Activated T-cell treated with anti-CD3 and anti-CD28 coated beads, Interleukin-2, amount 50 U/mL, for 24 hours (primary cell): Measurements from ENCODE around the gene LRRC55.

Experiments used
- DNase-seq: peaks from one replicate; pipeline ENCODE4 v3.0.0-alpha.2; 2020
- H3K27ac Mint-ChIP-seq: 2 replicates; pipeline ENCODE4 v1.8.0; 2020; ENCODE audit warnings: mild to moderate bottlenecking, mixed read lengths
- H3K27me3 Mint-ChIP-seq: 2 replicates; pipeline ENCODE4 v1.8.0; 2020; ENCODE audit warnings: mixed read lengths
- H3K36me3 Mint-ChIP-seq: 2 replicates; pipeline ENCODE4 v1.8.0; 2020; ENCODE audit warnings: low read depth, mixed read lengths
- H3K4me1 Mint-ChIP-seq: 2 replicates; pipeline ENCODE4 v1.8.0; 2020; ENCODE audit warnings: low read depth, mixed read lengths
- H3K4me3 Mint-ChIP-seq: 2 replicates; pipeline ENCODE4 v1.8.0; 2020; ENCODE audit warnings: mild to moderate bottlenecking, moderate library complexity, mixed read lengths
- H3K9me3 Mint-ChIP-seq: 2 replicates; pipeline ENCODE4 v1.8.0; 2020; ENCODE audit warnings: mixed read lengths

Gene LRRC55, protein sequence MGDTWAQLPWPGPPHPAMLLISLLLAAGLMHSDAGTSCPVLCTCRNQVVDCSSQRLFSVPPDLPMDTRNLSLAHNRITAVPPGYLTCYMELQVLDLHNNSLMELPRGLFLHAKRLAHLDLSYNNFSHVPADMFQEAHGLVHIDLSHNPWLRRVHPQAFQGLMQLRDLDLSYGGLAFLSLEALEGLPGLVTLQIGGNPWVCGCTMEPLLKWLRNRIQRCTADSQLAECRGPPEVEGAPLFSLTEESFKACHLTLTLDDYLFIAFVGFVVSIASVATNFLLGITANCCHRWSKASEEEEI

DNA sequence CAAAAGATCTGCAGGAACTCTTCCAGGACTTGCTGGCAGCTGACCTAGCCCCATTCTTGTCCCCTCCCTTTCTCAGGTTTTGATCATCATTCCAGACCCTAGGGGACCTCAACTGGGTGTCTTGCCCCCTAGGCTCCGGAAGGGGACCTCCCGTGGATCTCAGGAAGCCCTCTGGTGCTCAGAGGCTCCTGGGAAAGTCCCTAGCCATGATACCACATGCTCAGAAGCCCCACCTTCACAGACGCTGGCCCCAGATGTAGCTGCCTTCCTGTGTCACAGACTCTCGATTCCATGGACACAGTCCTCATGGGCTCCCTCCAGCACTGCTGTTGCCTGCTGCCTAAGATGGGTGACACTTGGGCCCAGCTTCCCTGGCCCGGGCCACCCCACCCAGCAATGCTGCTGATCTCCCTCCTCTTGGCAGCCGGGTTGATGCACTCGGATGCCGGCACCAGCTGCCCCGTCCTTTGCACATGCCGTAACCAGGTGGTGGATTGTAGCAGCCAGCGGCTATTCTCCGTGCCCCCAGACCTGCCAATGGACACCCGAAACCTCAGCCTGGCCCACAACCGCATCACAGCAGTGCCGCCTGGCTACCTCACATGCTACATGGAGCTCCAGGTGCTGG lies at the start of gene LRRC55:
Gene LRRC55, plus strand, starts transcription at position 276 of the 628 bp plus-strand sequence. Its CDS starts 70 bp downstream, at position 346.
- Mint-ChIP-seq H3K4me1 (no peaks in the 10 kb centered on the region), H3K9me3 (no peaks in the 10 kb centered on the region), H3K36me3 (no peaks in the 10 kb centered on the region), H3K27ac (no peak within 1 kb of the TSS), H3K27me3 (peaks cover 46% of the 10 kb centered on the region), H3K4me3 (no peak within 1 kb of the TSS)
- no peak for DNase-seq

DNA sequence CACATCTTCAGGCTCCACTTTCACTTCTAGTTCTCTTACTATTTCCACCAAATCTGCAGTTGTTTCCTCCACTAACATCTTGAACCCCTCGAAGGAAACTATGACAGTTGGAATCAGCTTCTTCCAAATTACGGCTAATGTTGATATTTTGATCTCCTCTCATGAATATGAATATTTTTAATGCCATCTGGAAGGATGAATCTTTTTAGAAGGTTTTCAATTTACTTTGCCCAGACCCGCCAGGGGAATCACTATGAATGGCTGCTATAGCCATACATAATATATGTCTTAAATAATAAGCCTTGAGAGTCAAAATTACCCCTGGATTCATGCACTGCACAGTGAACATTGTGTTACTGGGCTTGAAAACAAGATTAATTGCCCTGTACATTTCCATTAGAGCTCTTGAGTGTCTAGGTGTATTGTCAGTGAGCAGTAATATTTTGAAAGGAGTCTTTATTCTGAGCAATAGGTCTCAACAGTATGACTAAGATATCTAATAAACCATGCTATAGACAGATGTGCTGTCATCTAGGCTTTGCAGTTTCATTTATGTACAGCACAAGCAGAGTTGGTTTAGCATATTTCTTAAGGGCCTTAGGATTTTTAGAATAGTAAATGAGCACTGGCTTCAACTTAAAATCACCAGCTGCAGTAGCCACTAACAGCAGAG lies 48.3 kb upstream of the LRRC55 start:
- H3K9me3 Mint-ChIP-seq, result no peaks in the 10 kb centered on the region
- no peak for DNase-seq
- H3K36me3 Mint-ChIP-seq, result no peaks in the 10 kb centered on the region
- H3K4me1 Mint-ChIP-seq, result no peaks in the 10 kb centered on the region
- no peak overlapping the region for H3K4me3 Mint-ChIP-seq
- no peak overlapping the region for H3K27ac Mint-ChIP-seq
- peaks cover 9% of the 10 kb centered on the region for H3K27me3 Mint-ChIP-seq

DNA sequence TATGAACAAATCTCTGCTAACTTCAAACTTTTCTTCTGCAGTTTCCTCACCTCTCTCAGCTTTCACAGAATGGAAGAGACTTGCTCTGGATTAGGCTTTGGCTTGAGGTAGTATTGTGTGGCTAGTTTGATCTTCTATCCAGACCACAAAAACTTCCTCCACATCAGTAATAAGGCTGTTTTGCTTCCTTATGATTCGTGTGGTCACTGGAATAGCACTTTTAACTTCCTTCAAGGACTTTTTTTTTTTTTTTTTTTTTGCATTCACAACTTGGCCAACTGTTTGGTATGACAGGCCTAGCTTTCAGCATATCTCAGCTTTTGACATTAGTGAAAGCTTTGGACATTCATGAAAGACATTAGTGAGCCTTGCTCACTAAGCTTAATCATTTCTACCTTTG lies 47.5 kb upstream of the LRRC55 start:
- Mint-ChIP-seq H3K4me3 (no peak overlapping the region), H3K27me3 (peaks cover 9% of the 10 kb centered on the region), H3K9me3 (no peaks in the 10 kb centered on the region), H3K36me3 (no peaks in the 10 kb centered on the region), H3K4me1 (no peaks in the 10 kb centered on the region), H3K27ac (no peak overlapping the region)
- DNase-seq, result no peak

DNA sequence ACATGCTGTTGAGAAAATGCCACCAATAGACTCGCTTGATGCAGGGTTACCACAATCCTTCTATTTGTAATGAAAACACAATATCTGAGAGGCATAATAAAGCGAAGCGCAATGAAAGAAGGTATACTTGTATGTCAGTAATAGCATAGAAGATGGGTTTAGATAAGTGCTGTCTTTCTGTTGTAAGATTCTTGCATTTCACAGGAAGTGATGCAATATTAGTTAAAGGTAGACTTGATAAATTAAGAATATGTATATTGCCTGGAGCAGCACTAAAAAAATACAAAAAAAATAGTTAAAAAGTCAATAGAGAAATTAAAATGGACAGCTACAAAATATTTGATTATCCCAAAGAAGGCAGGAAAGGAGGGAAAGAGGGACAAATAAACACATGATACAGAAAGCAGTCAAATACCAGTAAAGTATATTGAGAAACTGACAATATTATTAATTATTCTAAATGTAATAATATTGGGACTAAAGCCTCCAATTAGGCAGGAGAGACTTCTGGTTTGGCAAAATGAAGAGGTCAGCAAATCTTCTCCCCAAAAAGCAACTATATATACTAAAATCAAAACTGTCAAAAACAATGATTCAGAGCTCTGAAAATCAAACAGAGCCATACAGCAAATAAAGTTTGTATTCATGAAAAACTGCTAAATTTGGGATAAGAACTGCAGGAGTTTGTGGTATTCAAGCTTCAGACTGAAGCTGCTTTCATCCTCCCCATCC lies 46.6 kb upstream of the LRRC55 start:
- H3K27ac Mint-ChIP-seq, result no peak overlapping the region
- no peak overlapping the region for H3K4me3 Mint-ChIP-seq
- H3K27me3 Mint-ChIP-seq, result peaks cover 7% of the 10 kb centered on the region
- no peaks in the 10 kb centered on the region for H3K36me3 Mint-ChIP-seq
- DNase-seq, result no peak
- H3K4me1 Mint-ChIP-seq, result no peaks in the 10 kb centered on the region
- H3K9me3 Mint-ChIP-seq, result no peaks in the 10 kb centered on the region

DNA sequence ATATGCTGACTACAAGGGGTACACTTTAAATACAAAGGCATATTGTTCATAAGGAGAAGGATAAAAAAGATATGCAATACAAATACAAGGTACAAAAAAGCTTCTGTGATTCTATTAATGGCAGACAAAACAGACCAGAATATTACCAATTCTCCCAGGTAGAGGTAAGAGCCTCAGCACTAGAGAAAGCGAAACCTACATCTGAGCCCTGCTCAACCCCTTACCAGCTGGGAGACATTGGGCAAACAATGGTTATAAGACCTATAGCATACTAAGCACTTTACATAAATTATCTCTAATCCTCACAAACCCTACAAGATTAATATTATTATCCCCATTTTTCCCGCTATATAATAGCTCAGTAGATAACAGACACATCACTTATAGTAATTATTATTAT lies 41.2 kb upstream of the LRRC55 start:
- H3K9me3 Mint-ChIP-seq, result no peaks in the 10 kb centered on the region
- no peak for DNase-seq
- peaks cover 4% of the 10 kb centered on the region for H3K27me3 Mint-ChIP-seq
- no peaks in the 10 kb centered on the region for H3K36me3 Mint-ChIP-seq
- no peak overlapping the region for H3K27ac Mint-ChIP-seq
- no peak overlapping the region for H3K4me3 Mint-ChIP-seq
- H3K4me1 Mint-ChIP-seq, result no peaks in the 10 kb centered on the region

DNA sequence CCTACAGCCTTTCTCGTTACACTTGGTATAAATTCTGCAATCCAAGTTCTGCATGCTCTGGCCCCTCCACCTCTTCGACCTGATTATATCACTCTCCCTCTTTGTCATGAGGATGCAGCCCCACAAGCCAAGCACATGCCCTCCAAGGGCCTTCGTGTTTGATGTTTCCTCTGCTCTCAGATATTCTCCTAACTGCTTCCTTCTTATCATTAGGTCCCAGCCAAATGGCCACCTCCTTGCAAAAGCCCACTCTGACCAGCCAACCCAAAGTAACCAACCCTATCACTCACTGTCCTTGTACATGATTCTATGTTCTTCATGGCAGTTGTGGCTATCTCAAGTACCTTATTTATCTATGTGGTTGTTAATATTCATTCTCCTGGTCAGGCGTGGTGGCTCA lies 38.3 kb upstream of the LRRC55 start:
- Mint-ChIP-seq H3K4me3 (no peak overlapping the region), H3K4me1 (no peaks in the 10 kb centered on the region), H3K36me3 (no peaks in the 10 kb centered on the region), H3K27me3 (peaks cover 4% of the 10 kb centered on the region), H3K9me3 (no peaks in the 10 kb centered on the region), H3K27ac (no peak overlapping the region)
- DNase-seq, result no peak

DNA sequence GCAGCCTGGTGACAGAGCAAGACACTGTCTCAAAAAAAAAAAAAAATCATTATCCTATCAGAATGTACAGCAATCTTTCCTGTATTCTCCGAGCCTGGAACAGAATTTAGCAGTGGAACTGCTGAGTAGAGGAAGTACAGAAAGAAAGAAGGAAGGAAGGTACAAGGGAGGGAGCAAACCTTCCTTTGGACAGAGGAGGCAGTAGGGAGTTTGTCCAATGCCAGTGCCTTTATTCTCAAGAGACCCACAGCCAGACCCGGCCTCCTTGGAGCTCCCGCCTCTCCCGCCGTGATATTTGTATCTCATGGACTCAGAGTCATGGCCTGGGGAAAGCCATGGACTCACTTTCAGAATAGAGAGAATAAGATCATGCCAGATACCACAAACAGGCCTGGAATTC lies 37.7 kb upstream of the LRRC55 start:
- Mint-ChIP-seq H3K27me3 (peaks cover 4% of the 10 kb centered on the region), H3K9me3 (no peaks in the 10 kb centered on the region), H3K27ac (no peak overlapping the region), H3K36me3 (no peaks in the 10 kb centered on the region), H3K4me1 (no peaks in the 10 kb centered on the region), H3K4me3 (no peak overlapping the region)
- DNase-seq, result no peak

DNA sequence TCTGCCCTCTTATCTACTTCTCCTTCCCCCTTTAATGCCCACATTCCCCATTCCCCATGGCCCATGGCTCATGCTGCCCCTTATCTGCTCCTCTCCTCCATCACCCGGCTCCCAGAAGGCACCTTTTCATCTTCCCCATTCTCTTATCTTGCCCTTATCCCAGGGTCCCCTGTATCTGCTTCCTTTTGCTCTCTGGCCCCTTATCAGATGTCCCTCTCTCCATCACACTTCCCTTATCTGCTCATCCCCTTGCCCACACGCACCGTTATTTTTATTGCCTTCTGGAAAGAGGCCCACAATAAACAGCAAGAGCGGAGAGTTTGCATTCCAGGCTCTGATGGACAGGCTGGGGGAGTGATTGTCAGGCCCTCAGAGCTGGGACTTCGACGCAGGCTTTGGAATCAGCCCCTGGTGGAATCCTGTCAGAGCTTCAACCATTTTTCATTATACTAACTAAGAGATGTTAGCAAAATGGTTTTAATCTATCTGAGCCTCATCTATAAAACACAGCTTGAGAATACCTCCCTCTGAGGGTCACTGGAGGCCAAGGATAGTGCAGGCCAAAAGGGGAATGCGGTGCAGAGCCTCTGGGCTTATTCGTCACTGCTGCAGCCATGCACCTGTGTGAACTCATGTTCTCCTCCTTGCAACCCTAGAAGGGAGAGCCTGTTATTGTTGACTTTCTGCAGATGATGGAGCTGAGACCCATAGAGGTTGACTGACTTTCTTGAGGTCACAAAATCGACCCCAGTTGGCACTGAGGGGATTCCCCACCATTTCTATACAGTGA lies 37.0 kb upstream of the LRRC55 start:
- H3K27ac Mint-ChIP-seq, result no peak overlapping the region
- DNase-seq, result no peak
- H3K36me3 Mint-ChIP-seq, result no peaks in the 10 kb centered on the region
- no peaks in the 10 kb centered on the region for H3K9me3 Mint-ChIP-seq
- H3K4me1 Mint-ChIP-seq, result no peaks in the 10 kb centered on the region
- H3K4me3 Mint-ChIP-seq, result no peak overlapping the region
- peaks cover 4% of the 10 kb centered on the region for H3K27me3 Mint-ChIP-seq

DNA sequence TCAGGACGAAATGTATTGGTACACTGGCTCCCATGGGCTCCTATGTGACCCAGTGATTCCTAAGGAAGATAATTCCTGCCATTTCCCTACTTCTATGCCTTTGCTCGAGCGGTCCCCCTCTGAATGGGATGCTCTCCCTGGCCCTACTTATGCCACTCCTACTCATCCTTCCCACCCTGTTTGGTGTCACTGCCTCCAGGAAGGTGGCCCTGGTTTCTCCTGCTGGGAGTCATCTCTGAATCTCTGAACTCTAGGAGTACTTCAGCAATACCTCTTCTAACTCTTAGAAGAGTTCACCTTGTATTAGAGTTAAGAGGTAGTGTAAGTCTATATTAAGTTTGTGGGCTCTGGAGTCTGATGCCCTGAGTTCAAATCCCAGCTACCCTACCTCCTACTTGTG lies 35.5 kb upstream of the LRRC55 start:
- H3K9me3 Mint-ChIP-seq, result no peaks in the 10 kb centered on the region
- no peaks in the 10 kb centered on the region for H3K4me1 Mint-ChIP-seq
- no peaks in the 10 kb centered on the region for H3K36me3 Mint-ChIP-seq
- H3K27me3 Mint-ChIP-seq, result peaks cover 4% of the 10 kb centered on the region
- no peak overlapping the region for H3K4me3 Mint-ChIP-seq
- DNase-seq, result no peak
- no peak overlapping the region for H3K27ac Mint-ChIP-seq

DNA sequence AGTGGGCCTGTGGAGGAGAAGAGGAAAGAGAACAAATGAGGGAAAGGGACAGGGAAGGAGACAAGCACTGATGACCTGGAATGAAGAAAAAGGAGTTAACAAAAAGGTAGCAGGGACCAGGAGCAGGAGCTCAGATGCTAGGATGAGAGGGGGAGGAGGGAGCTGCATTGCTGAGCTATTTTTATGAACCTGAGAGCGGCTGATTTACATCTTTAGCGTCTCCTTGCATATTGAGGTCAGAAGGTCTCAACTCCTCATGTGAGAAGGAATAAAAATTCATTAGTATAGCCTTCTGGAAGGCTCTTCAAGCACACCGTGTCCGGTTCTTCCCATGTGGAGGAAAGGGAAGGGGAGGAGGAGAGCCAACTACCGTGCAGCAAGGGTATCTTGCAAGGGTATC lies 33.1 kb upstream of the LRRC55 start:
- H3K27ac Mint-ChIP-seq, result no peak overlapping the region
- H3K27me3 Mint-ChIP-seq, result peaks cover 5% of the 10 kb centered on the region

DNA sequence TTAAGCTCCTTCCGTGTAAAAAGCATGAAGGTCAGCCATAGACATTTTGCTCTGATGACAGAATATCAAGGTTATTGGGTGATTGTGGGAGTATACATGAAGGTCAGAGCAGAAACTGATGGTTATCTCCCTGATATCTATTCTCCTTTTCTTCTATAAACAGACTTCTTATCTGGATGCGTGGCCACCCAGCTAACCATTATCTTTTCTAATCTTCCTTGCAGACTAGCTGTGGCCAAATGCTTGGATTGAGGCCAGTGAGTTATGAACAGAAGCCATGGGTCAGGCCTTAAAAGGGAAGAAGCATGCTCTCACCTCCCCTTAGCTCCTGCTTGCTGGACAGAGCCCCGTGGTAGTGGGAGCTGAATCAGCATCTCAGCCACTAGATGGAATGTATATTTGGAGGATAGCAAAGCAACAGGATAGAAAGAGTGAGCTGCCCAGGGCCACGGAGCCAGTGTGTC lies 31.3 kb upstream of the LRRC55 start:
- Mint-ChIP-seq H3K27ac (no peak overlapping the region), H3K9me3 (no peaks in the 10 kb centered on the region), H3K4me1 (no peaks in the 10 kb centered on the region), H3K4me3 (no peak overlapping the region), H3K27me3 (peaks cover 9% of the 10 kb centered on the region), H3K36me3 (no peaks in the 10 kb centered on the region)
- no peak for DNase-seq

More for the DNA sequence above, 33.1 kb upstream of the LRRC55 start:
- H3K36me3 Mint-ChIP-seq, result no peaks in the 10 kb centered on the region
- H3K9me3 Mint-ChIP-seq, result no peaks in the 10 kb centered on the region
- no peak overlapping the region for H3K4me3 Mint-ChIP-seq
- H3K4me1 Mint-ChIP-seq, result no peaks in the 10 kb centered on the region
- DNase-seq, result no peak

DNA sequence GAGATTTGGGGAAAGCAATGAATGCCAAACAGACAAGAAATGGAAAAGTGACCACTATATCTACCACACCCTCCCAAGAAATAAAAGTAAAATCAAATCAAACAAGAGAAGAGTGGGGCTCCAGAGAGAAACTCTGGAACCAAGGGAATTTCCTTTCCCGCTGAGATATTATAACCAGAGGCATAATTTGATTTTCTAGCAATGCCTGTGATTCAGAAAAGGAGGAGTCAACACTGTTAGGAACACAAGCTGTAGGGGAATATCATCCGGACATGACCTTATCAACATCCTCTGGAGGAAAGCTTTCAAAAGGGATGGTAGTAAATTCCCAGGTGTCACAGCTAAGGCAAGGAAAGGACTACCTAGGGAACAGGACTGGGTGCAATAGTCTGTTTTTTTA lies 29.6 kb upstream of the LRRC55 start:
- Mint-ChIP-seq H3K4me1 (no peaks in the 10 kb centered on the region), H3K27ac (no peak overlapping the region), H3K27me3 (peaks cover 22% of the 10 kb centered on the region), H3K4me3 (no peak overlapping the region), H3K36me3 (no peaks in the 10 kb centered on the region), H3K9me3 (no peaks in the 10 kb centered on the region)
- DNase-seq, result no peak

DNA sequence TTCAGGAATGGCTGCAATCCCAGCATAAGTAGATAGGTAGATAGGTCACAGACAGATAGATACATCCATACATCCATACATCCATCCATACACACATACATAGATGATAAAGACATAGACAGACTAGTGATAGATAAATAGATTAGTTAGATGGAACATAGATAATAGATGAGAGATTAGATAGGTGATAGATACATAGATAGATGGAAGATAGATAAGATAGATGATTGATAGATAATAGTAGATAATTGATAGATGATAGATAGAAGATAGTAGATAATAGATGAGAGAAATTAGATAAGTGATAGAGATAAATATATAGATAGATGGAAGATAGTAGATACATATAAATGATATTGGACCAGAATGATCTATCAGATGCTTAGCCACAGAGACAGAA lies 28.3 kb upstream of the LRRC55 start:
- Mint-ChIP-seq H3K27ac (no peak overlapping the region), H3K4me3 (no peak overlapping the region), H3K36me3 (no peaks in the 10 kb centered on the region), H3K27me3 (peaks cover 24% of the 10 kb centered on the region), H3K4me1 (no peaks in the 10 kb centered on the region), H3K9me3 (no peaks in the 10 kb centered on the region)
- no peak for DNase-seq

DNA sequence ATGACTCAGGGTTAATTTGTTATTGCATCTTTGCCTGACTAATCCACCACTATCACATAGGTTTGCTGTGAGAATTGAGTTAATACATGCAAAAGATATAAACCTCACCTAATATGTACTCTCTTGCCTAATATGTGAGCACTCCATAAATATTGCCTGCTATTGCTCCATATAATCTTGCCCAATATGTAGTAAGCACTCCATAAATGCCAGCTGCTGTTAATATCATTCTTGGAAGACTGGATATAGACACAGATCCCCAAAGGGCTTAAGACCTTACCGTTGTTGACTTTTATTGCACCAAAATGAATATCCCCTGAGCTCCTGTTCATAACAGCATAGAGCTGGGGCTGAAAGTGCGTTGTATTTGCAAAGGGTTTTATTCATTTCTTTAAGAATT lies 27.0 kb upstream of the LRRC55 start:
- Mint-ChIP-seq H3K4me1 (no peaks in the 10 kb centered on the region), H3K27ac (no peak overlapping the region), H3K27me3 (peaks cover 24% of the 10 kb centered on the region), H3K4me3 (no peak overlapping the region), H3K36me3 (no peaks in the 10 kb centered on the region), H3K9me3 (no peaks in the 10 kb centered on the region)
- DNase-seq, result no peak
